Fibroblast of skin of right quadriceps (primary cell): ENCODE results near the gene ANKIB1.
"Not testable (repeated sequence)": the region's sequence is repeated elsewhere in the genome, so short reads cannot be mapped to it uniquely, and the experiment has no call there.

Source experiments
- DNase-seq: peaks from one replicate; pipeline ENCODE4 v3.0.0-alpha.2; 2013

Gene ANKIB1

GRCh38 chr7:92410162-92410561 lies 164.4 kb downstream of the ANKIB1 start:
- not testable (repeated sequence) for DNase-seq

- no peak for DNase-seq
These were observed 167.0 kb downstream of the ANKIB1 start for GRCh38 chr7:92412745-92413144.

GRCh38 chr7:92413550-92413949 lies 167.8 kb downstream of the ANKIB1 start:
- no peak for DNase-seq

- DNase-seq: no peak
These were observed 169.5 kb downstream of the ANKIB1 start for GRCh38 chr7:92415225-92415624.

- no peak for DNase-seq
These were observed 172.1 kb downstream of the ANKIB1 start for GRCh38 chr7:92417913-92418312.

- no peak for DNase-seq
These were observed 176.1 kb downstream of the ANKIB1 start for GRCh38 chr7:92421676-92422435.

- DNase-seq: no peak
These were observed 177.2 kb downstream of the ANKIB1 start for GRCh38 chr7:92422926-92423325.

GRCh38 chr7:92423710-92424131 lies 177.9 kb downstream of the ANKIB1 start:
- DNase-seq: no peak

- no peak for DNase-seq
These were observed 179.7 kb downstream of the ANKIB1 start for GRCh38 chr7:92425311-92425947.

GRCh38 chr7:92427193-92427592 lies 181.4 kb downstream of the ANKIB1 start:
- DNase-seq: no peak

- DNase-seq: no peak
These were observed 186.6 kb downstream of the ANKIB1 start for GRCh38 chr7:92432299-92432946.

GRCh38 chr7:92433019-92433418 lies 187.2 kb downstream of the ANKIB1 start:
- DNase-seq: no peak

- DNase-seq: no peak
These were observed 189.8 kb downstream of the ANKIB1 start for GRCh38 chr7:92435542-92435941.

- DNase-seq: no peak
These were observed 191.1 kb downstream of the ANKIB1 start for GRCh38 chr7:92436612-92437445.

GRCh38 chr7:92437956-92438491 lies 192.2 kb downstream of the ANKIB1 start:
- no peak for DNase-seq

- DNase-seq: not testable (repeated sequence)
These were observed 196.9 kb downstream of the ANKIB1 start for GRCh38 chr7:92442720-92443119.

GRCh38 chr7:92446869-92447344 lies 201.1 kb downstream of the ANKIB1 start:
- DNase-seq: no peak

GRCh38 chr7:92447345-92448204 lies 201.8 kb downstream of the ANKIB1 start, which contains the start of gene GATAD1:
TSS of gene GATAD1 (plus strand) at chr7:92447482. CDS start at chr7:92447730, 248 bp downstream.
- DNase-seq: peak; percentile 90

- DNase-seq: peak; percentile 35
These were observed 202.5 kb downstream of the ANKIB1 start for GRCh38 chr7:92448205-92448747.
